Suppressor macrophage treated with lipopolysaccharide for 1 hour (primary cell): Measurements from ENCODE around the gene ABCC6.

Experiments
- DNase-seq, 3 donors: peaks; one replicate each; pipeline ENCODE4 v3.0.0-alpha.2; 2020 to 2022

Gene ABCC6

GRCh38 chr16:16139061-16139460 is 84.2 kb downstream of the ABCC6 start:
- DNase-seq: no peak

- DNase-seq: no peak
Observed at GRCh38 chr16:16138034-16138635, 85.2 kb downstream of the ABCC6 start.

- no peak for DNase-seq
Observed at GRCh38 chr16:16137110-16137509, 86.2 kb downstream of the ABCC6 start.

- no peak for DNase-seq
Observed at GRCh38 chr16:16136588-16136987, 86.7 kb downstream of the ABCC6 start.

- DNase-seq: no peak
Observed at GRCh38 chr16:16133943-16134604, 89.2 kb downstream of the ABCC6 start.

GRCh38 chr16:16131659-16132058 is 91.6 kb downstream of the ABCC6 start:
- DNase-seq: no peak

- DNase-seq: no peak
Observed at GRCh38 chr16:16131204-16131603, 92.1 kb downstream of the ABCC6 start.

- DNase-seq: peak; percentile 75 to 78 (median 77)
Observed at GRCh38 chr16:16127469-16128116, 95.7 kb downstream of the ABCC6 start.

GRCh38 chr16:16126896-16127295 is 96.4 kb downstream of the ABCC6 start:
- no peak for DNase-seq

GRCh38 chr16:16124974-16125373 is 98.3 kb downstream of the ABCC6 start:
- DNase-seq: no peak

- DNase-seq: no peak
Observed at GRCh38 chr16:16124438-16124837, 98.9 kb downstream of the ABCC6 start.

GRCh38 chr16:16122264-16122663 is 101.0 kb downstream of the ABCC6 start:
- peak in 1 of 3 donors; percentile 35 for DNase-seq

- DNase-seq: no peak
Observed at GRCh38 chr16:16121185-16121727, 102.0 kb downstream of the ABCC6 start.

GRCh38 chr16:16120382-16121184 is 102.7 kb downstream of the ABCC6 start:
- no peak for DNase-seq

GRCh38 chr16:16120044-16120381 is 103.3 kb downstream of the ABCC6 start:
- DNase-seq: no peak

- no peak for DNase-seq
Observed at GRCh38 chr16:16118337-16118736, 105.0 kb downstream of the ABCC6 start.

GRCh38 chr16:16116841-16117240 is 106.5 kb downstream of the ABCC6 start:
- DNase-seq: no peak

GRCh38 chr16:16113076-16113475 is 110.2 kb downstream of the ABCC6 start:
- DNase-seq: no peak

- no peak for DNase-seq
Observed at GRCh38 chr16:16112450-16113053, 110.7 kb downstream of the ABCC6 start.

- no peak for DNase-seq
Observed at GRCh38 chr16:16111639-16112038, 111.7 kb downstream of the ABCC6 start.

- no peak for DNase-seq
Observed at GRCh38 chr16:16110111-16110490, 113.2 kb downstream of the ABCC6 start.

GRCh38 chr16:16109453-16110110 is 113.7 kb downstream of the ABCC6 start:
- DNase-seq: no peak
